Stomach (tissue), 9 donors: Measurements from ENCODE around the gene PRTN3. TPM values are rescaled to one million over a fixed set of nuclear protein-coding genes. Genes with fewer than 3 reads are reported as not detected.
"Not testable (repeated sequence)": the region's sequence is repeated elsewhere in the genome, so short reads cannot be mapped to it uniquely, and the experiment has no call there.

ENCODE experiments used
- DNase-seq, 2 donors: peaks; one replicate each; pipeline versions ENCODE4 v3.0.0 to v3.0.0-alpha.2; 2013 to 2019
- H3K27ac ChIP-seq, 5 donors: fragments of 200-600 bp in 4 of 5; sonication (generic) in 4 of 5; one replicate each; pipeline ENCODE4 v1.5.1; 2013 to 2019; ENCODE audit warnings: mild to moderate bottlenecking in 1 of 5, moderate library complexity in 1 of 5
- H3K27me3 ChIP-seq, 3 donors: fragments of 200-600 bp; sonication (generic); one replicate each; pipeline ENCODE4 v1.5.1; 2017 to 2019; ENCODE audit warnings: mixed run types in 1 of 3
- H3K36me3 ChIP-seq, 4 donors: fragments of 200-600 bp; sonication (generic); 1 replicate in 3 of 4; 2 replicates in 1 of 4; pipeline ENCODE4 v1.5.1; 2016 to 2019
- H3K4me1 ChIP-seq, 4 donors: fragments of 200-600 bp; sonication (generic); one replicate each; pipeline ENCODE4 v1.5.1; 2016 to 2019
- H3K4me3 ChIP-seq, 4 donors: fragments of 200-600 bp; sonication (generic) in 3 of 4; one replicate each; pipeline ENCODE4 v1.5.1; 2016 to 2019; ENCODE audit warnings: mild to moderate bottlenecking in 1 of 4
- H3K9me3 ChIP-seq, 4 donors: fragments of 200-600 bp; sonication (generic); one replicate each; pipeline ENCODE4 v1.5.1; 2016 to 2019
- CTCF ChIP-seq, 7 experiments: fragments of 450-650 bp in 4 of 7; fragments of 200-600 bp in 3 of 7; sonication (generic) in 3 of 7; IDR thresholded peaks; one replicate each; pipeline ENCODE4 v1.5.1; 2016 to 2019; ENCODE audit warnings: antibody characterized with exemption in 7 of 7, control low read depth in 2 of 7, mild to moderate bottlenecking in 1 of 7
- EP300 ChIP-seq: sonication (generic); formaldehyde crosslinking; IDR thresholded peaks from one replicate; pipeline ENCODE4 v1.6.1; 2017; ENCODE audit warnings: antibody characterized with exemption
- POLR2A ChIP-seq, 4 donors: fragments of 450-650 bp; IDR thresholded peaks; one replicate each; pipeline ENCODE4 v1.6.1; 2016; ENCODE audit warnings: antibody characterized with exemption in 4 of 4, control low read depth in 2 of 4, mild to moderate bottlenecking in 1 of 4, moderate library complexity in 1 of 4
- POLR2AphosphoS5 ChIP-seq, 3 donors: sonication (generic); formaldehyde crosslinking; IDR thresholded peaks; one replicate each; pipeline ENCODE4 v1.6.1; 2016; ENCODE audit warnings: antibody characterized with exemption in 3 of 3
- WGBS, 5 donors: extraction: QIAGEN DNeasy Blood & Tissue Kit in 3 of 5; methylation state at CpG; one replicate each; pipeline versions ENCODE4 v1.1.5 to v1.1.7; 2013 to 2018; 5-methylcytosine and 5-hydroxymethylcytosine counted together
- intact Hi-C: fragments of 100-400 bp; cut with DNase I; formaldehyde crosslinking; loops from one replicate; pipeline ENCODE4 v1.15.1; 2023; ENCODE audit warnings: low total_unique reads
- polyA plus RNA-seq, 3 donors: library from polyadenylated mRNA; stranded (reverse); fragments of 200-250 nt; gene quantifications; one replicate each; pipeline ENCODE4 v1.2.3, GENCODE V29; 2013
- total RNA-seq, 5 donors: library from RNA; depleted of rRNA; stranded (reverse); fragments of >200 nt; gene quantifications; one replicate each; pipeline versions ENCODE4 v1.1.0 to v1.2.3, GENCODE V29; 2014 to 2016
- donor health status: healthy with polysubstance abuse.
- donor health status: Bipolar disorder and iron deficiency.
- donor health status: healthy.

PRTN3 gene
- total and polyA plus RNA-seq, 8 donors = 0.15 to 2.6 TPM; not detected in 6

DNA sequence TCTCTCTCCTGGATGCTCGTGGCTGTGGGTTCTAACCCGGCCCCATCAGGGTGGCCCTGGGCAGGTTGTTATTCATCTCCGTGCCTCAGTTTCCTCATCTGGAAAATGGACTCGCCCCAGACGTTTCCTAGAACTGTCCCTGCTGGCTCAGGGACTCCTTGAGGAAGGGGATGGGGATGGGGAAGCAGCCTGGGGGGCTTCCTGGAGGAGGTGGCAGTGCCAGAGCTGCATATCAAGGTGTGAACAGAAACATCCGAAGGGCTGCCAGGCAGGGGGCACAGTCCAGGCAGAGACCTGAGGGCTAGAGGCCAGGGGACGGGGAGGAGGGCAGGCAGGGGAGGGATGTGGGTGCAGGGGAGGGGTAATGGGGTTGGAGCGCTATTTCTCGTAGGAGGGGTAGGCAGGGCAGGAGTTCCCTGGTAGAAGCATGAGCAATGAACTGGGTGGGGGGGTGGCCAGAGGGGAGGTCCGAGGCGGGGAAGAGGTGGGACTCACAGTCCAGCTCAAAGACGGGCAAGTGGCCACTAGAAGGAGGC lies 7.7 kb downstream of the PRTN3 start:
- intact Hi-C loops = no loop called here
- H3K27me3 ChIP-seq = peaks cover 13 to 86% (median 56%) of the 10 kb centered on the region in 3 donors

DNA sequence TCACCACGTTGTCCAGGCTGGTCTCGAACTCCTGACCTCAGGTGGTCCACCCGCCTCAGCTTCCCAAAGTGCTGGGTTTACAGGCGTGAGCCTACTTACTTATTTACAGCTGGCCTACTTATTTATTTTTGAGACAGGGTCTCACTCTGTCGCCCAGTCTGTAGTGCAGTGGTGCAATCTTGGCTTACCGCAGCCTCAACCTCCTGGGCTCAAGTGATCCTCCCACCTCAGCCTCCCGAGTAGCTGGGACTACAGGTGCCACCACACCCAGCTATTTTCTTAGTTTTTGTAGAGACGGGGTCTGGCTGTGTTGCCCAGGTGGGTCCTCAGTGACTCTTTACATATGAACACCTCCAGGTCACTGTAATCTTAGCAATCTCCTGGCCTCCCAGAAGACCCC lies 8.4 kb downstream of the PRTN3 start:
- intact Hi-C loops, H3K36me3 ChIP-seq, H3K9me3 ChIP-seq, DNase-seq, H3K4me3 ChIP-seq: not testable (repeated sequence)
- peaks cover 8 to 83% (median 48%) of the 10 kb centered on the region in 3 donors for H3K27me3 ChIP-seq
- H3K27ac ChIP-seq = peak overlapping the region in 1 of 5 donors; percentile 71
- peaks cover 13 to 45% (median 29%) of the 10 kb centered on the region in 4 donors for H3K4me1 ChIP-seq
- 77 to 84% (median 83%) methylated on average over 8 of the region's 8 CpGs for WGBS, 5 donors

More for the DNA sequence above, 7.7 kb downstream of the PRTN3 start:
- Histone ChIP-seq H3K9me3 (no peaks in the 10 kb centered on the region), H3K4me3 (no peak overlapping the region), H3K36me3 (no peaks in the 10 kb centered on the region), H3K4me1 (peaks cover 19 to 52% (median 36%) of the 10 kb centered on the region in 4 donors), H3K27ac (peak overlapping the region in 1 of 5 donors; percentile 71)
- TF ChIP-seq POLR2A (IDR thresholded peaks at IDR 0.05) (no peak), CTCF (IDR thresholded peaks at IDR 0.05) (no peak), EP300 (no peak)
- 35 to 40% (median 38%) methylated on average over 8 to 12 of the region's 12 CpGs for WGBS, 5 donors
- no peak for DNase-seq

- peaks cover 13 to 42% (median 26%) of the 10 kb centered on the region in 4 donors for H3K4me1 ChIP-seq
- peak overlapping the region in 2 of 4 donors; percentile 3 to 6 for H3K4me3 ChIP-seq
- no peak for TF ChIP-seq POLR2A (IDR thresholded peaks at IDR 0.05)
- peak; percentile 92 for TF ChIP-seq EP300
- TF ChIP-seq CTCF (IDR thresholded peaks at IDR 0.05) = no peak
- TF ChIP-seq POLR2AphosphoS5 (IDR thresholded peaks at IDR 0.05) = peak; percentile 76 to 91 (median 80)
- intact Hi-C loops = no loop called here
- peaks cover 8 to 79% (median 42%) of the 10 kb centered on the region in 3 donors for H3K27me3 ChIP-seq
- H3K9me3 ChIP-seq = no peaks in the 10 kb centered on the region
- DNase-seq = peak; percentile 83 to 92
- WGBS, 5 donors = 16 to 48% (median 18%) methylated on average over 8 to 28 of the region's 28 CpGs
- no peaks in the 10 kb centered on the region for H3K36me3 ChIP-seq
- peak overlapping the region; percentile 41 to 89 (median 77) for H3K27ac ChIP-seq
These were observed 9.6 kb downstream of the PRTN3 start for GRCh38 chr19:850221-850978.

DNA sequence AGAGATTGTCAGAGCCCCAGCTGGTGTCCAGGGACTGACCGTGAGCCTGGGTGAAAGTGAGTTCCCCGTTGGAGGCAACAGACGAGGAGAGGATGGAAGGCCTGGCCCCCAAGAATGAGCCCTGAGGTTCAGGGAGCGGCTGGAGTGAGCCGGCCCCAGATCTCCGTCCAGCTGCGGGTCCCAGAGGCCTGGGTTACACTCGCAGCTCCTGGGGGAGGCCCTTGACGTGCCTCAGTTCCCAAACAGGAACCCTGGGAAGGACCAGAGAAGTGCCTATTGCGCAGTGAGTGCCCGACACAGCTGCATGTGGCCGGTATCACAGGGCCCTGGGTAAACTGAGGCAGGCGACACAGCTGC lies 10.2 kb downstream of the PRTN3 start:
- H3K36me3 ChIP-seq = no peaks in the 10 kb centered on the region
- DNase-seq = no peak
- H3K27ac ChIP-seq = peak overlapping the region; percentile 37 to 89 (median 77)
- no peak for TF ChIP-seq POLR2AphosphoS5 (IDR thresholded peaks at IDR 0.05)
- no peak for TF ChIP-seq EP300
- no peak for TF ChIP-seq POLR2A (IDR thresholded peaks at IDR 0.05)
- TF ChIP-seq CTCF (IDR thresholded peaks at IDR 0.05) = no peak
- intact Hi-C loops = no loop called here
- 33 to 48% (median 40%) methylated on average over 13 of the region's 13 CpGs for WGBS, 5 donors
- H3K4me3 ChIP-seq = peak overlapping the region in 2 of 4 donors; percentile 3 to 6
- peaks cover 8 to 79% (median 41%) of the 10 kb centered on the region in 3 donors for H3K27me3 ChIP-seq
- H3K4me1 ChIP-seq = peaks cover 13 to 39% (median 25%) of the 10 kb centered on the region in 4 donors
- H3K9me3 ChIP-seq = no peaks in the 10 kb centered on the region
